Measurements from ENCODE around the gene AMBN.

Gene AMBN

DNA sequence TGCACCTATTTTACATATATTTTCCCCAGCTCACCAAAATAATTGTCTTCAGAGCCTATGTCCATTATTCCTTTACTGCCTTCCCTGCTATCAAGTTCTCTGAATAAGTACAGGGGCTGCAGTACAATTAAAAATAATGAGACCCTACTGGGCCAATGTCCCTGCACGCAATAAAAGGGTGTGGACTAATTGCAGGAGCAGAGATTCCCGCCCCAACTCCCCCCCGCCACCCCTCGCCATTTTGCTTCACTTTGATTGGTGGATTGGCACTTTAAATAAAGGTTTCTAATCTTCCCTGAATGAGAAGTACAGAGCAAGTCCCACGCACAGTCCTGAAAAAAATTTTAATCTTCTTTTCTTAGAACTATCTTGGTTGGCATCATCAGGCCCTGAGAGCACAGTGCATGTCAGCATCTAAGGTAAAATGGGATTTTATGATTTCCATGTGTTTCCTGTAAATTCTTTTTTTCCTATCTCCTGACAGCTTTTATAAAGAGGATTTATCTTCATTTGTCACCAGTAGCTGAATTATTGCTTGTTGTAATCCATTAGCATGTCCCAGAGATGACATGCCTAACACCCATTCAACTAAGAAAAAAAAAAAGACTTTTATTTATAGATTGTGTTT is at the start of gene AMBN:
Gene AMBN (plus strand): TSS at position 302 of the 628 bp plus-strand sequence. CDS start 103 bp downstream, at position 405.
- TF ChIP-seq CTCF (conservative IDR thresholded peaks at IDR 0.05; ENCODE audit: low read depth, low read length): no peak
- no peak for DNase-seq (ENCODE audit: low read depth)
- H3K4me3 ChIP-seq (ENCODE audit: low read depth, low read length): no peak within 1 kb of the TSS

- no peak overlapping the region for H3K4me3 ChIP-seq (ENCODE audit: low read depth, low read length)
- DNase-seq (ENCODE audit: low read depth): peak; percentile 56
- peak; percentile 72 for TF ChIP-seq CTCF (conservative IDR thresholded peaks at IDR 0.05; ENCODE audit: low read depth, low read length)
These were observed 47.7 kb upstream of the AMBN start for GRCh38 chr4:70544279-70544868.

GRCh38 chr4:70556856-70557255 is 35.2 kb upstream of the AMBN start:
- no peak for TF ChIP-seq CTCF (conservative IDR thresholded peaks at IDR 0.05; ENCODE audit: low read depth, low read length)

GRCh38 chr4:70559211-70559830 is 32.7 kb upstream of the AMBN start:
- no peak overlapping the region for H3K4me3 ChIP-seq (ENCODE audit: low read depth, low read length)
- TF ChIP-seq CTCF (conservative IDR thresholded peaks at IDR 0.05; ENCODE audit: low read depth, low read length): peak; percentile 86
- DNase-seq (ENCODE audit: low read depth): peak; percentile 70

More at GRCh38 chr4:70556856-70557255, 35.2 kb upstream of the AMBN start:
- H3K4me3 ChIP-seq (ENCODE audit: low read depth, low read length): no peak overlapping the region
- peak; percentile 15 for DNase-seq (ENCODE audit: low read depth)

- DNase-seq (ENCODE audit: low read depth): peak; percentile 17
- no peak for TF ChIP-seq CTCF (conservative IDR thresholded peaks at IDR 0.05; ENCODE audit: low read depth, low read length)
- no peak overlapping the region for H3K4me3 ChIP-seq (ENCODE audit: low read depth, low read length)
These were observed 32.1 kb upstream of the AMBN start for GRCh38 chr4:70559924-70560323.

- H3K4me3 ChIP-seq (ENCODE audit: low read depth, low read length): no peak overlapping the region
- DNase-seq (ENCODE audit: low read depth): no peak
- no peak for TF ChIP-seq CTCF (conservative IDR thresholded peaks at IDR 0.05; ENCODE audit: low read depth, low read length)
These were observed 28.0 kb upstream of the AMBN start for GRCh38 chr4:70564033-70564432.

Measured in choroid plexus epithelial cell (primary cell).